Measurements from ENCODE around the gene RAP1GDS1. TPM values are rescaled to one million over a fixed set of nuclear protein-coding genes. Genes with fewer than 3 reads are reported as not detected.
"Not testable (repeated sequence)": the region's sequence is repeated elsewhere in the genome, so short reads cannot be mapped to it uniquely, and the experiment has no call there.

Gene RAP1GDS1
- total RNA-seq, 1 donor from 2014 or later = 66.3 TPM

GRCh38 chr4:98399915-98400314 lies 138.7 kb downstream of the RAP1GDS1 start:
- no peak for TF ChIP-seq CTCF (IDR thresholded peaks at IDR 0.05; ENCODE audit: insufficient read depth, low read length, severe bottlenecking)
- no peak overlapping the region for H3K4me3 ChIP-seq (ENCODE audit: low read depth, low read length)
- no peaks in the 10 kb centered on the region for H3K36me3 ChIP-seq (ENCODE audit: control insufficient read depth, insufficient read depth, low read length)
- DNase-seq (ENCODE audit: low read depth) (peak; percentile 60), FAIRE-seq (no peak)
- H3K27me3 ChIP-seq (ENCODE audit: control insufficient read depth, insufficient read depth, low read length) = no peaks in the 10 kb centered on the region

- H3K27me3 ChIP-seq (ENCODE audit: control insufficient read depth, insufficient read depth, low read length) = no peaks in the 10 kb centered on the region
- DNase-seq (ENCODE audit: low read depth) (no peak), FAIRE-seq (no peak)
- no peaks in the 10 kb centered on the region for H3K36me3 ChIP-seq (ENCODE audit: control insufficient read depth, insufficient read depth, low read length)
- H3K4me3 ChIP-seq (ENCODE audit: low read depth, low read length) = no peak overlapping the region
- no peak for TF ChIP-seq CTCF (IDR thresholded peaks at IDR 0.05; ENCODE audit: insufficient read depth, low read length, severe bottlenecking)
These were observed 145.6 kb downstream of the RAP1GDS1 start for GRCh38 chr4:98406819-98407218.

GRCh38 chr4:98411731-98412130 lies 150.5 kb downstream of the RAP1GDS1 start:
- Histone ChIP-seq H3K36me3 (ENCODE audit: control insufficient read depth, insufficient read depth, low read length) (no peaks in the 10 kb centered on the region), H3K4me3 (ENCODE audit: low read depth, low read length) (no peak overlapping the region), H3K27me3 (ENCODE audit: control insufficient read depth, insufficient read depth, low read length) (no peaks in the 10 kb centered on the region)
- no peak for FAIRE-seq
- no peak for TF ChIP-seq CTCF (IDR thresholded peaks at IDR 0.05; ENCODE audit: insufficient read depth, low read length, severe bottlenecking)
- no peak for DNase-seq (ENCODE audit: low read depth)

- H3K4me3 ChIP-seq (ENCODE audit: low read depth, low read length) = no peak overlapping the region
- H3K36me3 ChIP-seq (ENCODE audit: control insufficient read depth, insufficient read depth, low read length) = peaks cover 5% of the 10 kb centered on the region
- TF ChIP-seq CTCF (IDR thresholded peaks at IDR 0.05; ENCODE audit: insufficient read depth, low read length, severe bottlenecking) = no peak
- FAIRE-seq (no peak), DNase-seq (ENCODE audit: low read depth) (no peak)
- H3K27me3 ChIP-seq (ENCODE audit: control insufficient read depth, insufficient read depth, low read length) = no peaks in the 10 kb centered on the region
These were observed 155.7 kb downstream of the RAP1GDS1 start for GRCh38 chr4:98416844-98417243.

- H3K36me3 ChIP-seq (ENCODE audit: control insufficient read depth, insufficient read depth, low read length); H3K4me3 ChIP-seq (ENCODE audit: low read depth, low read length); DNase-seq (ENCODE audit: low read depth); H3K27me3 ChIP-seq (ENCODE audit: control insufficient read depth, insufficient read depth, low read length); FAIRE-seq: not testable (repeated sequence)
These were observed 159.0 kb downstream of the RAP1GDS1 start for GRCh38 chr4:98420151-98420550.

GRCh38 chr4:98421111-98421510 lies 159.9 kb downstream of the RAP1GDS1 start:
- H3K4me3 ChIP-seq (ENCODE audit: low read depth, low read length) = no peak overlapping the region
- H3K27me3 ChIP-seq (ENCODE audit: control insufficient read depth, insufficient read depth, low read length) = no peaks in the 10 kb centered on the region
- no peak for DNase-seq (ENCODE audit: low read depth)
- H3K36me3 ChIP-seq (ENCODE audit: control insufficient read depth, insufficient read depth, low read length) = peaks cover 8% of the 10 kb centered on the region
- TF ChIP-seq CTCF (IDR thresholded peaks at IDR 0.05; ENCODE audit: insufficient read depth, low read length, severe bottlenecking) = no peak
- no peak for FAIRE-seq

Measured in bronchial epithelial cell (primary cell).